HepG2 (cell line): Measurements from ENCODE around the gene MCAT.

Experiments used
- CBX2 ChIP-seq, 2 experiments: fragments of 200-600 bp in 1 of 2; sonication (generic); formaldehyde crosslinking in 1 of 2; IDR thresholded peaks; 2 replicates each; pipeline versions ENCODE4 v1.7.0 to v1.8.1; 2018 to 2022; ENCODE audit warnings: low read depth in 2 of 2, low read length in 1 of 2, mild to moderate bottlenecking in 1 of 2, missing genetic modification reagents in 1 of 2
- ELF4 ChIP-seq: sonication (generic); formaldehyde crosslinking; IDR thresholded peaks from 2 replicates; pipeline ENCODE4 v1.5.0; 2020; ENCODE audit warnings: missing genetic modification reagents, mild to moderate bottlenecking, moderate library complexity, borderline replicate concordance
- GABPA ChIP-seq, 2 experiments: IDR thresholded peaks; 2 replicates each; pipeline ENCODE4 v1.6.1; 2011 to 2016; ENCODE audit warnings: low read depth in 2 of 2, low read length in 1 of 2, missing biosample characterization in 1 of 2, missing genetic modification characterization in 1 of 2
- HDAC6 ChIP-seq: fragments of 200-600 bp; sonication (generic); IDR thresholded peaks from 2 replicates; pipeline ENCODE4 v1.7.0; 2017; ENCODE audit warnings: mild to moderate bottlenecking, antibody characterized with exemption, low read length, low read depth
- HNRNPL ChIP-seq: fragments of 200-400 bp; formaldehyde crosslinking; IDR thresholded peaks from 2 replicates; pipeline ENCODE4 v1.6.1; 2017; ENCODE audit warnings: mild to moderate bottlenecking, low read depth, low read length
- JUND ChIP-seq: sonication (generic); formaldehyde crosslinking; IDR thresholded peaks from 2 replicates; pipeline ENCODE4 v1.8.0; 2022; ENCODE audit warnings: mild to moderate bottlenecking, missing genetic modification reagents
- KLF13 ChIP-seq: sonication (generic); formaldehyde crosslinking; IDR thresholded peaks from 2 replicates; pipeline ENCODE4 v1.4.0; 2020; ENCODE audit warnings: mild to moderate bottlenecking, missing genetic modification reagents
- MYPOP ChIP-seq: sonication (generic); formaldehyde crosslinking; IDR thresholded peaks from 2 replicates; pipeline ENCODE4 v1.8.1; 2023; ENCODE audit warnings: mild to moderate bottlenecking, moderate library complexity, missing genetic modification reagents
- YY1 ChIP-seq: IDR thresholded peaks from 2 replicates; pipeline ENCODE4 v1.6.1; 2011; ENCODE audit warnings: low read length, low read depth, moderate library complexity, mild to moderate bottlenecking; ENCODE audit not compliant: insufficient read depth, insufficient replicate concordance
- ZFX ChIP-seq: sonication (generic); formaldehyde crosslinking; IDR thresholded peaks from 2 replicates; pipeline ENCODE4 v1.4.0; 2020; ENCODE audit warnings: mild to moderate bottlenecking, low read depth, missing genetic modification reagents, moderate library complexity
- ZNF567 ChIP-seq: sonication (generic); formaldehyde crosslinking; IDR thresholded peaks from 2 replicates; pipeline ENCODE4 v1.8.1; 2023; ENCODE audit warnings: mild to moderate bottlenecking, missing genetic modification reagents, borderline replicate concordance

GRCh38 chr22:43191831-43192230, 48.6 kb upstream of the MCAT start:
- no peak for TF ChIP-seq GABPA (IDR thresholded peaks at IDR 0.05; ENCODE audit: low read depth, low read length)
- no peak for TF ChIP-seq GABPA (CRISPR knock-in tag; IDR thresholded peaks at IDR 0.05; ENCODE audit: low read depth)
- no peak for TF ChIP-seq ELF4
- TF ChIP-seq YY1: no peak
- TF ChIP-seq ZNF567 (CRISPR knock-in tag): no peak
- no peak for TF ChIP-seq KLF13 (CRISPR knock-in tag)
- TF ChIP-seq ZFX (CRISPR knock-in tag): no peak
- no peak for TF ChIP-seq CBX2 (IDR thresholded peaks at IDR 0.05; ENCODE audit: low read depth, low read length)
- TF ChIP-seq CBX2 (CRISPR knock-in tag; IDR thresholded peaks at IDR 0.05; ENCODE audit: low read depth): no peak
- TF ChIP-seq HNRNPL: no peak
- no peak for TF ChIP-seq JUND
- TF ChIP-seq HDAC6: no peak
- TF ChIP-seq MYPOP (CRISPR knock-in tag): no peak
